Fibroblast of lung (primary cell): ENCODE results near the gene WNT7A. TPM values are rescaled to one million over a fixed set of nuclear protein-coding genes. Genes with fewer than 3 reads are reported as not detected.

Source experiments
- DNase-seq, 2 donors: peaks; one replicate each; pipeline versions ENCODE4 v3.0.0 to v3.0.0-alpha.2; 2010; ENCODE audit warnings: low read depth in 2 of 2
- H2AFZ ChIP-seq: 2 replicates; pipeline ENCODE4 v1.5.1; 2012; ENCODE audit warnings: low read length, control low read depth, inconsistent platforms
- H3K27ac ChIP-seq: 2 replicates; pipeline ENCODE4 v1.5.1; 2011; ENCODE audit warnings: low read length, control low read depth; ENCODE audit not compliant: insufficient read depth
- H3K27me3 ChIP-seq: 2 replicates; pipeline ENCODE4 v1.5.1; 2011; ENCODE audit warnings: mild to moderate bottlenecking, low read length; ENCODE audit not compliant: control insufficient read depth, insufficient read depth
- H3K36me3 ChIP-seq: 2 replicates; pipeline ENCODE4 v1.5.1; 2011; ENCODE audit warnings: low read length; ENCODE audit not compliant: control insufficient read depth, insufficient read depth
- H3K4me1 ChIP-seq: 2 replicates; pipeline ENCODE4 v1.5.1; 2011; ENCODE audit warnings: low read length; ENCODE audit not compliant: control insufficient read depth, insufficient read depth; ENCODE audit errors: extremely low read depth
- H3K4me2 ChIP-seq: 2 replicates; pipeline ENCODE4 v1.5.1; 2011; ENCODE audit warnings: low read length, control low read depth; ENCODE audit not compliant: insufficient read depth; ENCODE audit errors: extremely low read depth
- H3K4me3 ChIP-seq, 4 experiments: fragments of 200-600 bp in 1 of 4; sonication (generic) in 1 of 4; replicated peaks in 1 of 4; 2 replicates each; pipeline ENCODE4 v1.5.1; 2011 to 2016; ENCODE audit warnings: low read length in 4 of 4, low read depth in 3 of 4, mild to moderate bottlenecking in 3 of 4, control low read depth in 2 of 4, inconsistent platforms in 1 of 4, mixed read lengths in 1 of 4; ENCODE audit not compliant: insufficient read depth in 1 of 4; ENCODE audit errors: control extremely low read depth in 1 of 4
- H3K79me2 ChIP-seq: 2 replicates; pipeline ENCODE4 v1.5.1; 2012; ENCODE audit warnings: mild to moderate bottlenecking, low read length, inconsistent platforms; ENCODE audit not compliant: control insufficient read depth, insufficient read depth
- H3K9ac ChIP-seq: 2 replicates; pipeline ENCODE4 v1.5.1; 2011; ENCODE audit warnings: mild to moderate bottlenecking, low read length, control low read depth; ENCODE audit not compliant: insufficient read depth
- H3K9me3 ChIP-seq: 2 replicates; pipeline ENCODE4 v1.5.1; 2012; ENCODE audit warnings: low read depth, low read length; ENCODE audit not compliant: control insufficient read depth, insufficient read depth
- H4K20me1 ChIP-seq: 2 replicates; pipeline ENCODE4 v1.5.1; 2011; ENCODE audit warnings: low read length; ENCODE audit not compliant: control insufficient read depth, insufficient read depth; ENCODE audit errors: extremely low read depth
- EZH2 ChIP-seq: IDR thresholded peaks from 2 replicates; pipeline ENCODE4 v1.5.1; 2012; ENCODE audit warnings: low read length, control low read depth, mild to moderate bottlenecking; ENCODE audit errors: missing control alignments
- polyA plus RNA-seq, 2 donors: library from polyadenylated mRNA; depleted of rRNA in 1 of 2; stranded (reverse) in 1 of 2; unstranded in 1 of 2; fragments of >200 nt; gene quantifications; 2 replicates each; pipeline ENCODE4 v1.2.1, GENCODE V29; 2011 to 2012; ENCODE audit warnings: missing spikeins in 1 of 2
- total RNA-seq: library from RNA; depleted of rRNA; stranded (reverse); fragments of >200 nt; gene quantifications from 2 replicates; pipeline ENCODE4 v1.2.1, GENCODE V29; 2014
- TF ChIP-seq, protein P1 (sequence below), 2 donors: IDR thresholded peaks in 1 of 2; conservative IDR thresholded peaks in 1 of 2; 1 replicate in 1 of 2; 2 replicates in 1 of 2; pipeline ENCODE4 v1.5.1; 2011 to 2012; ENCODE audit warnings: low read length in 2 of 2, control low read depth in 1 of 2, inconsistent platforms in 1 of 2, low read depth in 1 of 2, mild to moderate bottlenecking in 1 of 2

WNT7A gene
- total and polyA plus RNA-seq, 2 donors (not counting 1 experiment from before 2014, with no cell fraction given): not detected

DNA sequence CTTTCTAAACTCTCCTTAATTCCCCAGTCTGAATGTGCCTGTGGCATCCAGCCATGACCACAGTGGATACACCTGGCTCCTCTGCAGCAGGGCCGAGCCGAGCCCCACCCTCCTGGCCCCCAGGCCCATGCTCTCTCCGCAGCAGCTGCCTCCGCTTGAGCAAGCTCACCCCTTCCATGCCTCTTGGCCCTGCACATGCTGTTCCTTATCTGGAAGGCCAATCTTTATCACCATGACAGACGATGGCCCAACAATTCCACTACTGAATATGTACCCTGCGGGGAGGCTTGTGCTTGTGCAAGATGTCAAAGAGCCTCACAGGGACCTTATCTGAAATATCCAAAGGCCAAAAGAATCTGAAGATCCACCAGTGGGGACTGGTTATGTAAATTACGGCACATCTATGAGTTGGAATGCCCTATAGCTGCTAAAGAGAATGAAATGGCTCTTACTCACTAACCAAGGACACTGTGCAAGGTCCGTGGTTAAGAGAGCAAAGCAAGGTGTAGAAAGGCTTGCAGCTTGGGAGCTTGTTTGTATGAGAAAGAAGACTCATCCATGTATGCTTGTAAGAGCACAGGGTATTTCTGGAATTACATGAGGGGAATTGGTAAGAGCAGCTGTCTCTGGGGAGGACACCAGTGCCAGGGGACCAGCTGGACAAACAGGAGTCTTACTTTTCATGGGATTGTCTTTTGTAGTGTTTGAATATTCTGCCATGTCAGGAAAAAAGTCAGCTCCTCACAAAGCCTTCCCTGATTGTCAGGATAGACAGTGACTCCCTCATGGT lies 55.2 kb downstream of the WNT7A start:
- no peak overlapping the region for H3K27ac ChIP-seq
- H4K20me1 ChIP-seq: no peaks in the 10 kb centered on the region
- no peak overlapping the region for H3K4me3 ChIP-seq
- H3K4me2 ChIP-seq: no peak overlapping the region
- no peaks in the 10 kb centered on the region for H3K4me1 ChIP-seq
- H3K9ac ChIP-seq: no peak overlapping the region
- no peak for TF ChIP-seq EZH2
- TF ChIP-seq, protein P1, sequence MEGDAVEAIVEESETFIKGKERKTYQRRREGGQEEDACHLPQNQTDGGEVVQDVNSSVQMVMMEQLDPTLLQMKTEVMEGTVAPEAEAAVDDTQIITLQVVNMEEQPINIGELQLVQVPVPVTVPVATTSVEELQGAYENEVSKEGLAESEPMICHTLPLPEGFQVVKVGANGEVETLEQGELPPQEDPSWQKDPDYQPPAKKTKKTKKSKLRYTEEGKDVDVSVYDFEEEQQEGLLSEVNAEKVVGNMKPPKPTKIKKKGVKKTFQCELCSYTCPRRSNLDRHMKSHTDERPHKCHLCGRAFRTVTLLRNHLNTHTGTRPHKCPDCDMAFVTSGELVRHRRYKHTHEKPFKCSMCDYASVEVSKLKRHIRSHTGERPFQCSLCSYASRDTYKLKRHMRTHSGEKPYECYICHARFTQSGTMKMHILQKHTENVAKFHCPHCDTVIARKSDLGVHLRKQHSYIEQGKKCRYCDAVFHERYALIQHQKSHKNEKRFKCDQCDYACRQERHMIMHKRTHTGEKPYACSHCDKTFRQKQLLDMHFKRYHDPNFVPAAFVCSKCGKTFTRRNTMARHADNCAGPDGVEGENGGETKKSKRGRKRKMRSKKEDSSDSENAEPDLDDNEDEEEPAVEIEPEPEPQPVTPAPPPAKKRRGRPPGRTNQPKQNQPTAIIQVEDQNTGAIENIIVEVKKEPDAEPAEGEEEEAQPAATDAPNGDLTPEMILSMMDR (conservative IDR thresholded peaks at IDR 0.05 in 1 of 2, IDR thresholded peaks at IDR 0.05 in 1 of 2; ENCODE audit: low read depth in 1 of 2, low read length in 2 of 2): no peak
- H2AFZ ChIP-seq: no peak overlapping the region
- no peaks in the 10 kb centered on the region for H3K36me3 ChIP-seq
- DNase-seq: no peak
- H3K79me2 ChIP-seq: no peaks in the 10 kb centered on the region
- no peaks in the 10 kb centered on the region for H3K9me3 ChIP-seq
- H3K27me3 ChIP-seq: no peaks in the 10 kb centered on the region

DNA sequence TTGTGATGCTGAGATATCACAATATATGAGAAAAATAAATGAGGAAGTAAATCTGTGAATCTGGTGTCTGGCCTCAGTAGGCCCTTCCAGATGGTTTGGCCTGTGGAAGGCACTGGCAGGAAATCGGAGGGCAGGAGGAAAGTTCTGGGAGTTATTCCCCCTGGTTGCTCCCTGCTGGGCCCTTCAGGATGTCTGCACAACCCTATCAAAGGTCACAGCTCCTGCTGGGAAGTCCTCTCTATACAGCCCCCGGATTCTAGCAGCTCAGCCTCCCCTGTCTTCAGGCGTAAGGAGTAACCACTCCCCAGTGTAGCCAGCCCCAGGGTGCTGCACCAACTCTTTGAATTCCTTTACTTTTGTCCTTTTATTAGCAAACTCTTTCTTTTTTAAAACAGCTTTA lies 56.2 kb downstream of the WNT7A start:
- TF ChIP-seq, protein P1 (conservative IDR thresholded peaks at IDR 0.05 in 1 of 2, IDR thresholded peaks at IDR 0.05 in 1 of 2; ENCODE audit: low read depth in 1 of 2, low read length in 2 of 2): no peak
- TF ChIP-seq EZH2: no peak
- no peaks in the 10 kb centered on the region for H3K4me1 ChIP-seq
- H3K27me3 ChIP-seq: no peaks in the 10 kb centered on the region
- H3K4me2 ChIP-seq: no peak overlapping the region
- H3K9ac ChIP-seq: no peak overlapping the region
- H4K20me1 ChIP-seq: no peaks in the 10 kb centered on the region
- no peak overlapping the region for H2AFZ ChIP-seq
- no peak overlapping the region for H3K27ac ChIP-seq
- no peaks in the 10 kb centered on the region for H3K36me3 ChIP-seq
- no peak overlapping the region for H3K4me3 ChIP-seq
- no peak for DNase-seq
- H3K79me2 ChIP-seq: no peaks in the 10 kb centered on the region
- H3K9me3 ChIP-seq: no peaks in the 10 kb centered on the region

DNA sequence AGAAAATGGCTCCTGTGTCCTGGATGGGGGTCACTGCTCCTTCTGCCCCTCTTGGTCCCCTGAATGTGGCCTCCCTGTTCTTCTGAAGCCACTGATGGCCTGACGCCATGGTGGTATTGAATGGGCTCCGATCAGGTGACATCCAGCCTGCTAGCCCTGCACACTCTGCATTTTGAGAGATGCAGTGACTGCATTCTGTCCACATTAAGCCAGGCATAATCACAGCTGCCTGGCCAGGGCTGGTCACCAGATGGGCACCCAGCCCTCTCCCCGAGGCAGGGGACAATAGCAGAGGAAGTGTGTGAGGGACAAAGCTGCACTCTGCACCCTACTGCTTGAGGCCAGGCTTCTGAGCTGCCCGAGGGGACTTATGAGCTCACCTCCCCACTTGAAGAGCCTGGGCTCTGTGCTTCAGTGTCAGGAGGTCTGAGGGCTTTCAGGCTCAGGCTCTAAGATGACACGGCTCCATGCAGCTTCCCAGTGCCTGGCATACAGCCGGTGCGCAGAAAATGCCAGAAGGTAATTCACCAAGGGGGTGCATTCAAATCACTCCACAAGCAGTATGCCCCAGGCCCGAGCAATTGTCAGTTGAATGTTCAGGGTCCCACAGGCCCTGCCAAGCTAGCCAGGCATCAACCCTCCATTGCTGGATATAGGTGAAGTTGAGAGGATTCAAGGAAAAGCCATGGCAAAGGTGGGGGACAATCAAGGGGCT lies 56.8 kb downstream of the WNT7A start:
- no peaks in the 10 kb centered on the region for H3K79me2 ChIP-seq
- no peak for TF ChIP-seq EZH2
- TF ChIP-seq, protein P1 (conservative IDR thresholded peaks at IDR 0.05 in 1 of 2, IDR thresholded peaks at IDR 0.05 in 1 of 2; ENCODE audit: low read depth in 1 of 2, low read length in 2 of 2): no peak
- H3K36me3 ChIP-seq: no peaks in the 10 kb centered on the region
- no peak overlapping the region for H3K27ac ChIP-seq
- no peaks in the 10 kb centered on the region for H3K27me3 ChIP-seq
- no peak overlapping the region for H2AFZ ChIP-seq
- no peaks in the 10 kb centered on the region for H3K9me3 ChIP-seq
- no peaks in the 10 kb centered on the region for H4K20me1 ChIP-seq
- H3K4me2 ChIP-seq: no peak overlapping the region
- no peak overlapping the region for H3K4me3 ChIP-seq
- H3K9ac ChIP-seq: no peak overlapping the region
- DNase-seq: no peak
- H3K4me1 ChIP-seq: no peaks in the 10 kb centered on the region
